Dendritic cell treated with granulocyte-macrophage colony-stimulating factor and Interleukin-4, amounts not matched to agents 40 ng/mL and 50 ng/mL, for 4 days (primary cell): Measurements from ENCODE around the gene TEX44.
"Not testable (repeated sequence)": the region's sequence is repeated elsewhere in the genome, so short reads cannot be mapped to it uniquely, and the experiment has no call there.

Experiments used
- H3K27ac Mint-ChIP-seq: one replicate; pipeline ENCODE4 v1.8.0; 2022; ENCODE audit warnings: mild to moderate bottlenecking, mixed read lengths
- H3K27me3 Mint-ChIP-seq: one replicate; pipeline ENCODE4 v1.8.0; 2022; ENCODE audit warnings: mild to moderate bottlenecking, mixed read lengths
- H3K36me3 Mint-ChIP-seq: one replicate; pipeline ENCODE4 v1.8.0; 2022; ENCODE audit warnings: low read depth, mixed read lengths
- H3K4me1 Mint-ChIP-seq: one replicate; pipeline ENCODE4 v1.8.0; 2022; ENCODE audit warnings: low read depth, mixed read lengths
- H3K4me3 Mint-ChIP-seq: one replicate; pipeline ENCODE4 v1.8.0; 2022; ENCODE audit warnings: mild to moderate bottlenecking, moderate library complexity, mixed read lengths
- H3K9me3 Mint-ChIP-seq: one replicate; pipeline ENCODE4 v1.8.0; 2022; ENCODE audit warnings: mixed read lengths
- intact Hi-C: fragments of 100-400 bp; cut with micrococcal nuclease; formaldehyde crosslinking; loops from one replicate; pipeline ENCODE4 v1.15.0; 2022

The TEX44 gene

DNA sequence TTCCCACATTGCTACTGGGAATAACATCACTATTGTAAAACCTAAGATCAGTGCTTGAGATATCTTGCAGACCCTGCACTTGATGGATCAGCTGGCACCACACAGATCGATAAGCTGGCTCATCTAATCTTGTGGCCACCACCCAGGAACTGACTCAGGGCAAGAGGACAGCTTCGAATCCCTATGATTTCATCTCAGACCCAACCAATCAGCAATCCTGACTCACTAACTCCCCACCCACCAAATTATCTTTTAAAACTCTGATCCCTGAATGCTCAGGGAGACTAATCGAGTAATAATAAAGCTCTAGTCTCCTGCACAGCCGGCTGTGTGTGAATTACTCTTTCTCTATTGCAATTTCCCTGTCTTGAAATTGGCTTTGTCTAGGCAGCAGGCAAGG lies 11.3 kb upstream of the TEX44 start:
- intact Hi-C loops, result no loop called here
- H3K27ac Mint-ChIP-seq, result no peak overlapping the region
- H3K4me1 Mint-ChIP-seq, result peaks cover 6% of the 10 kb centered on the region
- H3K9me3 Mint-ChIP-seq, result peaks cover 19% of the 10 kb centered on the region
- H3K27me3 Mint-ChIP-seq, result peaks cover 20% of the 10 kb centered on the region
- no peak overlapping the region for H3K4me3 Mint-ChIP-seq
- no peaks in the 10 kb centered on the region for H3K36me3 Mint-ChIP-seq

DNA sequence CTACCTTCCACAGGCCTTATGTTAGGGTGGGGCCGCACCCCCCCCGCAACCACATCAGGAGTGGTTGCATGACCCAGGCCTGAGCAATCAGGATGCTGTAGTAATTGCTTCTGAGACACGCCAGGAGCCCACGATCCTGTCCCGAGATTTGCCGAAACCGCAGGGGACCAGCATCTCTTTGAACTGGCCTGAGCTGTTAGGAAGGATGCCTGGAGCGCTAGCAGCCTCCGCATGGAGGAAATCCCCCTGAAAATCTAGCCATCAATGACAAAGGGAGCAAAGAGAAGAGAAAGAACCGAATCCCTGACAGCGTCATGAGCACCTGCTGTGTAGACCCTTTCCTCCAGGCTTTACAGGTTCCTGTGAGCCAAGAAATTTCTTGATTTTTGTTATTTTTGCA lies 8.7 kb upstream of the TEX44 start:
- Mint-ChIP-seq H3K36me3 (no peaks in the 10 kb centered on the region), H3K9me3 (peaks cover 18% of the 10 kb centered on the region), H3K4me1 (peaks cover 6% of the 10 kb centered on the region), H3K27ac (no peak overlapping the region), H3K4me3 (no peak overlapping the region), H3K27me3 (peaks cover 17% of the 10 kb centered on the region)
- intact Hi-C loops, result no loop called here

DNA sequence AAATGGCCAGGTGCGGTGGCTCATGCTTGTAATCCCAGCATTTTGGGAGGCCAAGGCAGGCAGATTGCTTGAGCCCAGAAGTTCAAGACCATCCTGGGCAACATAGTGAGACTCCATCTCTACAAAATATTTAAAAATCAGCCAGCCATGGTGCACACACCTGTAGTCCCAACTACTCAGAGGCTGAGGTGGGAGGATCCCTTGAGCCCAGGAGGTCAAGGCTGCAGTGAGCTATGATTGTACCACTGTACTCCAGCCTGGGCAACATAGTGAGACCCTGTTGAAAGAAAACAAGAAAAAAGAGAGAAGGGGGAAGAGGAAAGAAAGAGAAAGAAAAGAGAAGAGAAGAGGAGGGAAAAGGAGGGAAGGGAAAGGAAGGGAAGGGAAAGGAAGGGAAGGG lies 4.9 kb upstream of the TEX44 start:
- H3K9me3 Mint-ChIP-seq, H3K4me1 Mint-ChIP-seq, intact Hi-C loops, H3K27ac Mint-ChIP-seq, H3K4me3 Mint-ChIP-seq, H3K36me3 Mint-ChIP-seq: not testable (repeated sequence)
- H3K27me3 Mint-ChIP-seq, result peaks cover 23% of the 10 kb centered on the region

DNA sequence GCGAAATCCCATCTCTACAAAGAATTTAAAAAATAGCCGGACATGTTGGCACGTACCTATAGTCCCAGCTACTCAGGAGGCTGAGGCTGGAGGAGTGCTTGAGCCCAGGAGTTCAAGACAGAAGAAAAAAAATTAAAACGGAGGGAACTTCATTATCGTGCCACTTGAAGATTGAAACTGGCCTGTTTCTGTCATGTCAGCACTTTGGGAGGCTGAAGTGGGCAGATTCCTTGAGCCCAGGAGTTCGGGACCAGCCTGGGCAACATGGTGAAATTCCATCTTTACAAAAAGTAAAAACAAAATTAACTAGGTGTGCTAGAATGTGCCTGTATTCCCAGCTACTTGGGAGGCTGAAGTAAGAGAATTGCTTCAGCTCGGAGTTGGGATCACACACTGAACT lies 3.0 kb upstream of the TEX44 start:
- Mint-ChIP-seq H3K36me3 (no peaks in the 10 kb centered on the region), H3K4me1 (no peaks in the 10 kb centered on the region), H3K27me3 (peaks cover 22% of the 10 kb centered on the region), H3K9me3 (no peaks in the 10 kb centered on the region), H3K4me3 (no peak overlapping the region), H3K27ac (no peak overlapping the region)
- intact Hi-C loops, result no loop called here

DNA sequence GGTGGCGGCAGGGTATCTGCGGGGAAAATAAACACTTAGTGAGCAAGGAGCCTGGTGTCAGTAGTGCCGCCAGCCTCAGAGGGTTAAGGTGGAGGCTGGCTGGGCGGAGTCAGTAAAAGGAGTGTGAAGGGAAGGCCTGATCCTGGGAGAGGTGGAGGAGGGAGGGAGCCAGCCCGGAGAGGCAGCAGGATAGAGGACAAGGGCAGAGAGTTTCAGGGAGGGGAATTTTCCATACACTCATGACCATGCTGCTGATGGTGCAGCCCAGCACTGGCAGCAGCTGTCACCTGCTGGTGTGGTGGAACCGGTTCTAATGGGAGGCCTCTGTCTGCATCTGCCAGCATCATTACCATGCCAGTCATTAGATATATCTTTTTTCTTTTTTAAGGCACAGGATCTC lies 2.0 kb upstream of the TEX44 start:
- peaks cover 24% of the 10 kb centered on the region for H3K27me3 Mint-ChIP-seq
- H3K27ac Mint-ChIP-seq, result no peak overlapping the region
- no peaks in the 10 kb centered on the region for H3K36me3 Mint-ChIP-seq
- H3K4me3 Mint-ChIP-seq, result no peak overlapping the region
- intact Hi-C loops, result no loop called here
- no peaks in the 10 kb centered on the region for H3K9me3 Mint-ChIP-seq
- no peaks in the 10 kb centered on the region for H3K4me1 Mint-ChIP-seq

DNA sequence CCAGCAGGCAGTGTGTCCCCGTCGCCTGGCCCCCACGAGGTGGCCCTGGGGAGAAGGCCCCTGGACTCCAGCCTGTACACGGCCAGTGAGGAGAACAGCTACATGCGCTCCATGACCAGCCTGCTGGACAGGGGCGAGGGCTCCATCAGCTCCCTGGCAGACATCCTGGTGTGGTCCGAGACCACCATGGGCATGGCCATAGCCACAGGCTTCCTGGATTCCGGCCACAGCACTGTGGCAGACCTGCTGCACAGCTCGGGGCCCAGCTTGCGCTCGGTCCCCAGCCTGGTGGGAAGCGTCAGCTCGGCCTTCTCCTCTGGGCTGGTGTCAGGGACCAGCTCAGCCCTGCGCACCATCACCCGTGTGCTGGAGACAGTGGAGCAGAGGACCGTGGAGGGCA lies 1.0 kb downstream of the TEX44 start:
- Mint-ChIP-seq H3K4me3 (no peak overlapping the region), H3K9me3 (no peaks in the 10 kb centered on the region), H3K36me3 (no peaks in the 10 kb centered on the region), H3K4me1 (no peaks in the 10 kb centered on the region), H3K27ac (no peak overlapping the region), H3K27me3 (peaks cover 16% of the 10 kb centered on the region)
- intact Hi-C loops, result no loop called here

DNA sequence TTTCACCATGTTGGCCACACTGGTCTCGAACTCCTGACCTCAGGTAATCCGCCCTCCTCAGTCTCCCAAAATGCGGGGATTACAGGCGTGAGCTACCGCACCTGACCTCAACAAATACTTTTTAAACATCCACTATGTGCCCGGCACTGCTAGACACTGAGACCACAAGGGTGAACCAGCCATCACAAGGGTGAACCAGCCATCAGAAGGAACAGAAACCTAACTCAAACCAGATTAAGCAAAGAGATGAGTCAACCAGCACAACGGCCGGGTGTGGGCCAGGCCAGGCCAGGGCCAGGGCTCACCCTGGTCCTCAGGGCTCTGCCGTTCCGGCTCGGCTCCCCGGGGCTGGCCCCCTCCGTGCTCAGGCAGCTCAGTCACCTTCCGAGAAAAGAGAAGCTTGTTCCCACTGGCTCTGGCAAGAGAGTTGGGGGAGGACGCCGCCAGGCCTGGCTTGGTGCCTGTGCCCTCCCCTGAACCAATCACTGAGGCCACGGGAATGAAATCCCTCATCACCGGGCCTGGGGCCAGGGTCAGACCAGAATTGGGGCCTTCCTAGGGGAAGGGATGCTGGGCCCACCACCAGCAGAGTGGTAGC lies 4.4 kb downstream of the TEX44 start:
- Mint-ChIP-seq H3K4me1 (no peaks in the 10 kb centered on the region), H3K4me3 (peak overlapping the region; percentile 25), H3K27ac (no peak overlapping the region), H3K36me3 (no peaks in the 10 kb centered on the region), H3K9me3 (no peaks in the 10 kb centered on the region), H3K27me3 (peaks cover 13% of the 10 kb centered on the region)
- intact Hi-C loops, result no loop called here

DNA sequence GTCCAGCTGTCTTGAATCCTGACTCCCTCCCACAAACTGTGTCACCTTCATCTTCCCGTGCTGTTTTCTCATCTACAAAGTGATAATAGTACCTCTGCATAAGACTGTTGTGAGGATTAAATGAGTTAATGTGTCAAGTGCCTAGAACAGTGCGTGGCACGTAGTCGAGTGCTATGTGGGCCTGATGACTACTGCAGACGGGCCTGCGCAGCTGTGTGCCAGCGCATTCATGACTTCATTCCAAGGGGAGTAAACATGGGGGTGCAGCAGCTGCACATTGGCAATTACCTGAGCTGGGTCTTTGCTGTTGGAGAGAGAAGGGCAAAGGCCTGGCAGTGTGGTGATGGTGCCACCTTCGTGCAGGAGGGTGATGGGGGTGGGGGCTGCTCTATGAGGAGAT lies 5.0 kb downstream of the TEX44 start:
- H3K4me1 Mint-ChIP-seq, result peaks cover 2% of the 10 kb centered on the region
- H3K4me3 Mint-ChIP-seq, result no peak overlapping the region
- no peaks in the 10 kb centered on the region for H3K9me3 Mint-ChIP-seq
- peaks cover 11% of the 10 kb centered on the region for H3K27me3 Mint-ChIP-seq
- H3K27ac Mint-ChIP-seq, result no peak overlapping the region
- intact Hi-C loops, result no loop called here
- H3K36me3 Mint-ChIP-seq, result no peaks in the 10 kb centered on the region

DNA sequence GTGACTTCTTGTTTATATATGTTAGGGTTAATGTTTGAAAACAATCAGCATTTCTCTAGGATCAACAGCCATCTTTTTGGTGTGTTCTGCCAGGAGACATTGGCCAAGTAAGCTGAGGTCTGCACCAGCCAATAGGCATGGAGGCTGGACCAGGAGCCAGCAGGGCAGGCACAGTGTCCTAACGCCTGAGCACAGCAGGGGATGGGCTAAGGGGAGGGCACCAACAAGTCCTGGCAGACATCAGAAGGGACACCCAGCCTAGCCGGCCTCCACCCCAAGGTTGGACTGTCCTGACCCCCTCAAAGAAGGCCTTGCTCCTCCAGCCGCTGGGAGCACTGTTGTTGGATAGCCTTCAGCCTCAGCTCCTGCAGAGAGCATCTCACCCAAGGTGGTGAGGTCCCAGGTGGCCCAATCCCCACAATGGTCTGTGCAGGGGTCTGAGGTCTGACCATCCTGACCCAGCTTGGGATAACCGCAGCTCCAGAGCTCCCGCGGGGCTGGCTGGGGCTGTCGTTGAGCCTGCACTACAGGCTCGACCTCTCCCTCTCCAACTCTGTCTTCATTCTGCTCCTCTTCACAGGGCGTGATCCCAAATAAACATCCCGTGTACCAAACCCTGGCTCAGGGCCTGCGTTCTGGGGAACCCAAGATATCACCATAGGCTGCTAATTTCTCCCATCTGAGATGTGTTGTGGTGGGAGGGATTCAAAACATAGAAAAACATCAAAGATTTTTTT lies 8.1 kb downstream of the TEX44 start:
- no peaks in the 10 kb centered on the region for H3K9me3 Mint-ChIP-seq
- H3K36me3 Mint-ChIP-seq, result no peaks in the 10 kb centered on the region
- H3K27me3 Mint-ChIP-seq, result peaks cover 16% of the 10 kb centered on the region
- intact Hi-C loops, result loop anchor here (1.0 to 5.0 kb wide), 2 partner anchors 37 to 83 kb away; no protein-coding TSS in a partner anchor
- peaks cover 27% of the 10 kb centered on the region for H3K4me1 Mint-ChIP-seq
- no peak overlapping the region for H3K4me3 Mint-ChIP-seq
- no peak overlapping the region for H3K27ac Mint-ChIP-seq

DNA sequence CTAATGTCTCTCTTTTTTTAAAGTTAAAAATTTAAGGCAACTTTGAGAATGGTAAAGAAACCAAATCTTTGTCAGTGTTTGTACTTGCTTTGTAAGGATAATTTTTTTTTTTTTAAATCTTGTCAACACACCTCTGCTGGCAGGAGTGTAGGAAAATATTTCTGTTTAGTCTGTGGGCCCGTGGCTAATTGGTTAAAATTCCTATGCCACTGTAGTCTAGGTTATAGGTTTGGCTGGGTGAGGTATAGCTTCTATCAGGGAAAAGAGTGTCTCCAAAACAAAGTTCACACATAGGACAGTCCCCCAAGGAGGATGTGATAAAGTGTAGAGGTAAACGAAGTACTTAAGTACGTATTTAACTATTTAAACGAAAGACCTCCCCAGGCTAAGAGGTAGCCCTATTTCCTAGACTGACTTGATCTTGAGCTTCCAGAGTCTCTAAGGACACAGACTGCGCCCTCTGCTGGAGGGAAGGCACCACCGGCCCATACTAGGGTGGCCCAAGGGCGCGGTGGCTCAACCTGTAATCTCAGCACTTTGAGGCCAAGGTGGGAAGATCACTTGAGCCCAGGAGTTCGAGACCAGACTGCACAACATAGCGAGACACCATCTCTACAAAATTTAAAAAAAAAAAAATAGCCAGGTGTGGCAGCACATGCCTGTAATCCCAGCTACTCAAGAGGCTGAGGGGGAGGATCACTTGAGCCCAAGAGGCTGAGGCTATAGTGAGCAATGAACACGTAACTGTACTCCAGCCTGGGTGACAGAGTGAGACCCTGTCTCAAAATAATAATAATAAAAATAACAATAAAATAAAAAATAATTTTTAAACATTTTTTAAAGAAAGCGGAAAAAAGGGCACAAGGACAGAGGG lies 8.9 kb downstream of the TEX44 start:
- peaks cover 29% of the 10 kb centered on the region for H3K4me1 Mint-ChIP-seq
- no peaks in the 10 kb centered on the region for H3K36me3 Mint-ChIP-seq
- H3K27ac Mint-ChIP-seq, result no peak overlapping the region

DNA sequence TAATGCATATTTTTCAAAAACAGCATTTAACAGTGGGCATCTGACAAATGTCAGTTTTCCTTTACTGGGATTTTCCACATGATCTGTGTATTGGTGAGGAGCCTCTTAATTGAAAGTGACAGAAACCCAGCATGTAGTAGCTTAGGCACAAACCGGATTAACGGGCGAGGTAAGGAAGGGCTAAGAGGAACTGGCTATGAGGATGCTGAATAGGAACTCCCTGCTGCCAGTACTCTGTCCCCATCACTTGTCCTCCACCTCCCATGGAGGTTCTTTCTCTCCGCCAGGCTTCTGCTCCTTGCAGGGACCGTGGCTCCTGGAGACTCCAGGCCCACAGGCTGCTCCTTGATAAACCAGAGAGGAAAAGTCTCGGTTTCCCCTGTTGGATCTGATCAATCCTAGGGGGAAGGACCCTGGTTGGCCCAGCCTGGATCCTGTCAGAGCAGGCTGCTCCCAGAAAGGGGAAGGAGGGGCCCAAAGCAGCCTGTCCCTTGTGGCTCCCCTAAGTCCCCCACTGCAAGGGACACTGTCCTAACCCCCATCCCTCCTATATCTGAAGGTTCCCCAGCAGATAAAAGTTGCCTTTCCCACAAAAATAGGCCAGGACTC lies 10.3 kb downstream of the TEX44 start:
- intact Hi-C loops, result loop anchor here (5.0 kb wide), 1 partner anchor 86 kb away; no protein-coding TSS in a partner anchor
- Mint-ChIP-seq H3K4me3 (no peak overlapping the region), H3K27ac (peak overlapping the region; percentile 79), H3K27me3 (peaks cover 23% of the 10 kb centered on the region), H3K36me3 (no peaks in the 10 kb centered on the region), H3K9me3 (no peaks in the 10 kb centered on the region), H3K4me1 (peaks cover 29% of the 10 kb centered on the region)

More for the DNA sequence above, 8.9 kb downstream of the TEX44 start:
- intact Hi-C loops, result loop anchor here (1.0 to 5.0 kb wide), 2 partner anchors 38 to 84 kb away; no protein-coding TSS in a partner anchor
- Mint-ChIP-seq H3K27me3 (peaks cover 21% of the 10 kb centered on the region), H3K4me3 (no peak overlapping the region), H3K9me3 (no peaks in the 10 kb centered on the region)

DNA sequence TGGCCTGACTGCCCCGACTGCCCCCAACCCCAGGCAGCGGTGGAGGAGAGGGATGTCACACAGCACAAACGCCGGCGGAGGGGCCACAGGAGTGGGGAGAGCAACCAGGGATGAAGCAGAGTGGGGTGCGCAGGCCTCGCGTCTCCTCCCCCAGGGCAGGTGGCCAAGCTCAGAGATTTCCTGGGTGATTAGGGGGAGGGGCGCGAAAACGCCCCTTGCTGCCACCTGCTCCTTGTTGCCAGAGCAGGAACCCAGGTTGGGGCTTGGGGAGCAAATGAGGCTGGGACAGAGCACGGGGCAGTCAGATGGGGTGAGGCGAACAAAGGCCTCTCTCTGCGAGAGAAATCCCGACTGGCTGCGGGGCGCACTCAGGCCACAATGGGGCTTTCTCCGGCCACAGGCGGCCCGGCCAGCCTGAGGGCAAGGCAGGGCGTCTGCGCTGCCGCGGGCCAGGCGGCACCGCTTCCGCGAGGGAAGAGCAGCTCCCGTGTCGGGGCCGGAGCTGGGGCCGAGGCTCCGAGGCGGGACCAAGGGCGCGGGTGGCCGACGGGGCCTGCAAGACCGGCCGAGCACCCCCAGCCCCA lies 11.5 kb downstream of the TEX44 start:
- Mint-ChIP-seq H3K27ac (peak overlapping the region; percentile 79), H3K4me3 (peak overlapping the region; percentile 51), H3K9me3 (no peaks in the 10 kb centered on the region), H3K27me3 (peaks cover 23% of the 10 kb centered on the region), H3K4me1 (peaks cover 29% of the 10 kb centered on the region), H3K36me3 (no peaks in the 10 kb centered on the region)
- intact Hi-C loops, result loop anchor here (5.0 kb wide), 1 partner anchor 87 kb away; no protein-coding TSS in a partner anchor
